Neural progenitor cell (in vitro differentiated cells): ENCODE results near the gene ANTXRL.
"Not testable (repeated sequence)": the region's sequence is repeated elsewhere in the genome, so short reads cannot be mapped to it uniquely, and the experiment has no call there.

Source experiments
- EZH2 ChIP-seq: fragments of 200-600 bp; sonication (generic); IDR thresholded peaks from 2 replicates; pipeline ENCODE4 v1.6.1; 2017; ENCODE audit warnings: antibody characterized with exemption, mild to moderate bottlenecking, moderate library complexity
- TF ChIP-seq, protein P1 (sequence below): fragments of 200-600 bp; sonication (generic); IDR thresholded peaks from 2 replicates; pipeline ENCODE4 v1.5.1; 2017; ENCODE audit warnings: antibody characterized with exemption, mild to moderate bottlenecking

DNA sequence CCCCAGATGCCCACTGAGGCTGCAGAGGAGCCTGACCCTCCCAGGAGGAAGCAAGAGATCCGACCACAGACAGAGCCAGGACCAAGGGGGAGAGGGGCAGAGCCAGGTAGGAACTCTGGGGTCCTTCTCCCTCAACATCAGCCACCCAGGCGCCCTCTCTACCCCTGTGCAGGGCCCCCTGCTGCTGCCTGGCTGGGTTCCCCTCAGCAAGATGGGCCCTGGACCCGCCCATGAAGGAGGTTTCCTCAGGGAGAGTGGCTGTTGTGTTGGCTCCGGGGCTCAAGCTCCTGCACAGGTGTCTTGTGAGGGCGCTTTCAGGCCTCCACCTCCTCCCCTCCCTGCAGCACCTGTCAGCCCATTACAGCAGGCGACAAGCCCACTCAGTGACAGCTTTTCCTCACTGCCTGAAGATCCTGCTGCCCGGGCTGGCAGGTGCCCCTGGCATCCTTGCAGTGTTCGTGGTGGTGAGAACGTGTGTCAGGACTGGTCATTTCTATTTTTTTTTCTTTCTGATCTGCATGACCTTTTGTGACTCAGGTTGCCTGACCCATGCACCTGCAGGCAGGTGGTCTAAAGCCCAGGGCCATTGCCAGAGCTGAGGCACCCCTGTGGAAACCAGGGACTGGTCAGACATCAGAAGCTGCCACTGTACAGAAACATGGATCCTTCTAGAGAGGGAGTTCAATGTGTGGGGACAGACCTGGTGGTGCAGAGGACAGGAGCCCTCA is 37.0 kb upstream of the ANTXRL start:
- TF ChIP-seq EZH2 = not testable (repeated sequence)
- TF ChIP-seq, protein P1, sequence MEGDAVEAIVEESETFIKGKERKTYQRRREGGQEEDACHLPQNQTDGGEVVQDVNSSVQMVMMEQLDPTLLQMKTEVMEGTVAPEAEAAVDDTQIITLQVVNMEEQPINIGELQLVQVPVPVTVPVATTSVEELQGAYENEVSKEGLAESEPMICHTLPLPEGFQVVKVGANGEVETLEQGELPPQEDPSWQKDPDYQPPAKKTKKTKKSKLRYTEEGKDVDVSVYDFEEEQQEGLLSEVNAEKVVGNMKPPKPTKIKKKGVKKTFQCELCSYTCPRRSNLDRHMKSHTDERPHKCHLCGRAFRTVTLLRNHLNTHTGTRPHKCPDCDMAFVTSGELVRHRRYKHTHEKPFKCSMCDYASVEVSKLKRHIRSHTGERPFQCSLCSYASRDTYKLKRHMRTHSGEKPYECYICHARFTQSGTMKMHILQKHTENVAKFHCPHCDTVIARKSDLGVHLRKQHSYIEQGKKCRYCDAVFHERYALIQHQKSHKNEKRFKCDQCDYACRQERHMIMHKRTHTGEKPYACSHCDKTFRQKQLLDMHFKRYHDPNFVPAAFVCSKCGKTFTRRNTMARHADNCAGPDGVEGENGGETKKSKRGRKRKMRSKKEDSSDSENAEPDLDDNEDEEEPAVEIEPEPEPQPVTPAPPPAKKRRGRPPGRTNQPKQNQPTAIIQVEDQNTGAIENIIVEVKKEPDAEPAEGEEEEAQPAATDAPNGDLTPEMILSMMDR = not testable (repeated sequence)
